MM.1S (cell line): ENCODE results near the gene GNG12.

Experiments
- DNase-seq: peaks from one replicate; pipeline ENCODE4 v3.0.0-alpha.2; 2015
- H2AFZ ChIP-seq: fragments of 300-600 bp; sonication (generic); 2 replicates; pipeline ENCODE4 v1.6.0; 2016; ENCODE audit warnings: antibody characterized with exemption, low read length
- H3F3A ChIP-seq: fragments of 300-600 bp; sonication (generic); 2 replicates; pipeline ENCODE4 v1.6.1; 2016; ENCODE audit warnings: mild to moderate bottlenecking, antibody characterized with exemption, low read length, moderate library complexity, mixed read lengths; ENCODE audit not compliant: insufficient read depth
- H3K27ac ChIP-seq: fragments of 300-600 bp; sonication (generic); 2 replicates; pipeline ENCODE4 v1.5.1; 2016; ENCODE audit warnings: mild to moderate bottlenecking, low read length
- H3K27me3 ChIP-seq: fragments of 300-600 bp; sonication (generic); replicated peaks from 2 replicates; pipeline ENCODE4 v1.6.0; 2016; ENCODE audit warnings: low read length; ENCODE audit not compliant: insufficient read depth
- H3K36me3 ChIP-seq: fragments of 300-600 bp; sonication (generic); replicated peaks from 2 replicates; pipeline ENCODE4 v1.6.1; 2016; ENCODE audit warnings: mild to moderate bottlenecking, low read length, mixed read lengths; ENCODE audit not compliant: insufficient read depth
- H3K4me1 ChIP-seq: fragments of 300-600 bp; sonication (generic); 2 replicates; pipeline ENCODE4 v1.6.1; 2016; ENCODE audit warnings: low read length, mixed read lengths
- H3K4me2 ChIP-seq: fragments of 300-600 bp; sonication (generic); 2 replicates; pipeline ENCODE4 v1.6.0; 2016; ENCODE audit warnings: low read depth, low read length
- H3K4me3 ChIP-seq: fragments of 300-600 bp; sonication (generic); 2 replicates; pipeline ENCODE4 v1.5.1; 2016; ENCODE audit warnings: low read length, mixed read lengths
- H3K79me2 ChIP-seq: fragments of 300-600 bp; sonication (generic); 2 replicates; pipeline ENCODE4 v1.6.1; 2016; ENCODE audit warnings: mixed run types, low read length, mixed read lengths
- H3K9ac ChIP-seq: fragments of 300-600 bp; sonication (generic); 2 replicates; pipeline ENCODE4 v1.6.1; 2016; ENCODE audit warnings: low read length, mixed read lengths
- H3K9me2 ChIP-seq: fragments of 300-600 bp; sonication (generic); replicated peaks from 2 replicates; pipeline ENCODE4 v1.6.1; 2016; ENCODE audit warnings: mild to moderate bottlenecking, low read length, mixed read lengths; ENCODE audit not compliant: insufficient read depth
- H3K9me3 ChIP-seq: fragments of 300-600 bp; sonication (generic); replicated peaks from 2 replicates; pipeline ENCODE4 v1.6.1; 2016; ENCODE audit warnings: mild to moderate bottlenecking, low read length, mixed read lengths; ENCODE audit not compliant: insufficient read depth
- H4K20me1 ChIP-seq: fragments of 300-600 bp; sonication (generic); 2 replicates; pipeline ENCODE4 v1.6.1; 2016; ENCODE audit warnings: mild to moderate bottlenecking, low read length, moderate library complexity, mixed read lengths; ENCODE audit not compliant: insufficient read depth
- CTCF ChIP-seq: fragments of 300-600 bp; sonication (generic); IDR thresholded peaks from 2 replicates; pipeline ENCODE4 v1.5.1; 2016; ENCODE audit warnings: antibody characterized with exemption, low read length, mixed read lengths
- EZH2 ChIP-seq: fragments of 300-600 bp; sonication (generic); optimal IDR thresholded peaks from 2 replicates; pipeline ENCODE3; 2017; ENCODE audit warnings: low read depth, mild to moderate bottlenecking, antibody characterized with exemption, low read length, mixed read lengths
- EZH2phosphoT487 ChIP-seq: fragments of 300-600 bp; sonication (generic); IDR thresholded peaks from 2 replicates; pipeline ENCODE4 v1.6.1; 2018; ENCODE audit warnings: antibody characterized with exemption, low read length

The GNG12 gene

DNA sequence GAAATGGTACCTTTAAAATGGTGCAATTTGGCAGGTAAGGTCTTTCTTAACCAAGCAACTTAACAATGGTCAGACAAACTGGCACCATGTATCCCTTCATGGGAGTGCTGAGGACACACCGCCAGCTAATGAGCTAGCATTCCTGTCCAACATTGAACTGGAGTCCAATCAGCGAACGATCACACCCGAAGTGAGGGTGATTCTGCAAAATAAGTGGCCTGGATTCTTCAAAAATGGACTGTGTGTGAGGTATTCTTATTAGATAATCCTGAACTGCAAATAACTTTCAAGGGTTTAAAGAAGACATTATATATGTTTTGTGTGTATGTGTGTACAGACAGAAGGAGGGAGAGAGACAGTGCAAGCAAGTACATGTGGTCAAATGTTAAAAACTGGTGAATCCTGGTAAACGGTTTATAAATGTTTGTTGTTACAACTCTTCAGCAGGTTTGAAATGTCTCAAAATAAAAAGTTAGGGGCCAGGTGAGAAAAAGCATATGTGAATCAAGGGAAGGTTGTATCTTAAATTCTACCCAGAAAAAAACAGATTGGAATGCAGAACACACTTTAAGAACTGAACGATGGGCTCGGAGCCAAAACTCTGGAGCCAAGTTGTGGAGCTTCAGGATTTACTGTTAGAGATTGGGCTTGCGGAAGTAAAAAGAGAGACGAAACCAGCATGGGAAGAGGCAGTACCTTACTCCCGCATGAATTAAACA lies 127.4 kb downstream of the GNG12 start:
- Histone ChIP-seq H3K36me3 (no peaks in the 10 kb centered on the region), H3K9me2 (no peaks in the 10 kb centered on the region), H3K4me1 (no peaks in the 10 kb centered on the region), H4K20me1 (no peaks in the 10 kb centered on the region), H3K4me3 (no peak overlapping the region), H3K79me2 (no peaks in the 10 kb centered on the region), H3K9ac (no peak overlapping the region), H3K27ac (no peak overlapping the region), H2AFZ (no peak overlapping the region), H3K4me2 (no peak overlapping the region), H3K27me3 (no peaks in the 10 kb centered on the region), H3F3A (no peaks in the 10 kb centered on the region), H3K9me3 (no peaks in the 10 kb centered on the region)
- DNase-seq = no peak
- no peak for TF ChIP-seq CTCF
- no peak for TF ChIP-seq EZH2phosphoT487
- TF ChIP-seq EZH2 = no peak

DNA sequence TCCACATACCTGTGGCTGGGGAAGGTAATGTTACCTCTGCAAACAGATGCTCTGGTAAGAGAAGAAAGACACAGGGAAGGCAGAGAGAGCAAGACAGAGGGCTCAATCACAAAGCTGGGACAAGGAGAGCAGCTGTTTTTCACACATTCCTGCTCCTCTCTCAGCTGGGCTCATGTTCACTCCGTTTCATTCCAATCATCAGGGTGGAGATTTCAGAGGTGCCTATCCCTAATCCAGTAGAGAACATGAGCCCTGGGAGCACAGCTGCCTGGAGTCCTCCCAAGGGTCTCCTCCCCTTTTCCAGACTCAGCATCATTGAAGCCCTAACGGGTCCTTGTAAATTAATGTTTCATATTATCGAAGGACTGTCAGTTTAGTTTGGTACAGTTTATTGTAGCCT lies 128.9 kb downstream of the GNG12 start:
- Histone ChIP-seq H3K9ac (no peak overlapping the region), H3K79me2 (no peaks in the 10 kb centered on the region), H3K9me2 (no peaks in the 10 kb centered on the region)

DNA sequence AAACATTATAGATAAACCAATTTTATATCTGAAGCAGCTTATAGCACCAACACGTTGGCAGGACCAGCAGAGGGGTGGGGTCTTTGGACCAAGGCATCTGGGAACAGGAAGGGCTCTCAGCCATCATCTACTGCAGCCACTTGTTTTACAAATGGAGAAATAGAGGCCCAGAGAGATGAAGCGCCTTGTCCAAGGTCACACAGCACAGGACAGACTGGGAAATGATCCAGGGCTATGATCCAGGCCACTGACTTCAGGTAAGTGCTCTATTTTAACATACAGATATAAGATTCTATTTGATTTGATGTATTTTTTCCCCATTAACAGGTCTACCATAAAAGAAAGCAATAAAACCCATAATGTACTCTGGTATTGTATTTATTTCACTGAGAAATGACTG lies 131.4 kb downstream of the GNG12 start:
- TF ChIP-seq EZH2 (no peak), CTCF (no peak), EZH2phosphoT487 (no peak)
- Histone ChIP-seq H4K20me1 (no peaks in the 10 kb centered on the region), H3K27ac (no peak overlapping the region), H3K4me3 (no peak overlapping the region), H2AFZ (no peak overlapping the region), H3K9me2 (no peaks in the 10 kb centered on the region), H3K4me1 (no peaks in the 10 kb centered on the region), H3K4me2 (no peak overlapping the region), H3K36me3 (no peaks in the 10 kb centered on the region), H3K9me3 (no peaks in the 10 kb centered on the region), H3F3A (no peaks in the 10 kb centered on the region), H3K27me3 (no peaks in the 10 kb centered on the region), H3K9ac (no peak overlapping the region), H3K79me2 (no peaks in the 10 kb centered on the region)
- DNase-seq = no peak

More for the DNA sequence above, 128.9 kb downstream of the GNG12 start:
- no peaks in the 10 kb centered on the region for H3K4me1 ChIP-seq
- H3K4me2 ChIP-seq = no peak overlapping the region
- no peaks in the 10 kb centered on the region for H3K9me3 ChIP-seq
- no peak overlapping the region for H3K27ac ChIP-seq
- no peaks in the 10 kb centered on the region for H3F3A ChIP-seq
- H3K36me3 ChIP-seq = no peaks in the 10 kb centered on the region
- no peaks in the 10 kb centered on the region for H3K27me3 ChIP-seq
- TF ChIP-seq CTCF = no peak
- TF ChIP-seq EZH2 = no peak
- TF ChIP-seq EZH2phosphoT487 = no peak
- H3K4me3 ChIP-seq = no peak overlapping the region
- no peak for DNase-seq
- H2AFZ ChIP-seq = no peak overlapping the region
- no peaks in the 10 kb centered on the region for H4K20me1 ChIP-seq
